Stimulated activated CD4-positive, alpha-beta T cell treated with anti-CD3 and anti-CD28 coated beads, TNF-alpha, amount 100 ng/mL, for 1 hour (primary cell): ENCODE data around the gene RNASE8.
"Not testable (repeated sequence)": the region's sequence is repeated elsewhere in the genome, so short reads cannot be mapped to it uniquely, and the experiment has no call there.

Source experiments
- DNase-seq, 3 donors: peaks; one replicate each; pipeline ENCODE4 v3.0.0-alpha.2; 2020; ENCODE audit warnings: low read depth in 3 of 3, low spot score in 1 of 3

Gene RNASE8, protein sequence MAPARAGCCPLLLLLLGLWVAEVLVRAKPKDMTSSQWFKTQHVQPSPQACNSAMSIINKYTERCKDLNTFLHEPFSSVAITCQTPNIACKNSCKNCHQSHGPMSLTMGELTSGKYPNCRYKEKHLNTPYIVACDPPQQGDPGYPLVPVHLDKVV

DNA sequence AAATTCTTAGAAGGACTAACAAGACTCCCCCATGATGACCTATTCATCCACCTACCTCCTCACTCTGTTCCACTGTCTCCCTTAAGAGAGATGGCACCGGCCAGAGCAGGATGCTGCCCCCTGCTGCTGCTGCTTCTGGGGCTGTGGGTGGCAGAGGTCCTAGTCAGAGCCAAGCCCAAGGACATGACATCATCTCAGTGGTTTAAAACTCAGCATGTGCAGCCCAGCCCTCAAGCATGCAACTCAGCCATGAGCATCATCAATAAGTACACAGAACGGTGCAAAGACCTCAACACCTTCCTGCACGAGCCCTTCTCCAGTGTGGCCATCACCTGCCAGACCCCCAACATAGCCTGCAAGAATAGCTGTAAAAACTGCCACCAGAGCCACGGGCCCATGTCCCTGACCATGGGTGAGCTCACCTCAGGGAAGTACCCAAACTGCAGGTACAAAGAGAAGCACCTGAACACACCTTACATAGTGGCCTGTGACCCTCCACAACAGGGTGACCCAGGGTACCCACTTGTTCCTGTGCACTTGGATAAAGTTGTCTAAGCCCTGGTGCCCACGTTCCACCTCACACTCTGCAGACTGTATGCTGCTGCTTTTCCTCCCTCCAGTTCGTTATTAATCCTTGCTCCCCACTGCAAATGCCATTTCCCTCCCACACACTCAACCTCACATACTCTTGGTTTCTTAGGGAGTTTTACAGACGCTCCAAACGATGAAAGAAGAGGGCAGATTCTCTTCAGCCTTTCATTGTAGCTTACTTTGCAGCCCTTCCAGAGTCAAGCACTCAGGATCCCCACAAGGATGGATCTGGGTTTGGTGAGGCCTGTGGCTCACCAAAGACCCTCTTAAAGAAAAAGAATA lies at the start of gene RNASE8:
Gene RNASE8, plus strand, starts transcription at position 20 of the 873 bp plus-strand sequence. Its CDS starts 71 bp downstream, at position 91.
- no peak for DNase-seq

DNA sequence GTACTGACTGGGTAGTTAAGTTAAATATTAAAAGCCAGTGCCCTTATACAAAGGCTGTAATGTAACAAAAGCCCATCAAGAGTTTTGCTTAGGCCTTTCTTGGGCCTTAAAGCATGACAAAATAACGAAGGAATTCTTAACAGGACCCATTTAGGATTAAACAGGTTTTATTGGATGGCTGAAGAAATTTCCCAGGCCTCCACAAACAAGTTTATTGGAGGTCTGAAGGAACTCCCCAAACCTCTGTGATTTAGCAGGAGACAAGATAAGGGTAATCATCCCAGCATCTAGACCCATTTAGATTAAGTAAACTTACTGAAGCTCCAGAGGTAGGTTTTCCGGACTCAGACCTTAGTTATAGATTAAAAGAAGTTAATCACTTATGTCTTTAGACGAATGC lies 47.9 kb upstream of the RNASE8 start:
- DNase-seq = not testable (repeated sequence)

DNA sequence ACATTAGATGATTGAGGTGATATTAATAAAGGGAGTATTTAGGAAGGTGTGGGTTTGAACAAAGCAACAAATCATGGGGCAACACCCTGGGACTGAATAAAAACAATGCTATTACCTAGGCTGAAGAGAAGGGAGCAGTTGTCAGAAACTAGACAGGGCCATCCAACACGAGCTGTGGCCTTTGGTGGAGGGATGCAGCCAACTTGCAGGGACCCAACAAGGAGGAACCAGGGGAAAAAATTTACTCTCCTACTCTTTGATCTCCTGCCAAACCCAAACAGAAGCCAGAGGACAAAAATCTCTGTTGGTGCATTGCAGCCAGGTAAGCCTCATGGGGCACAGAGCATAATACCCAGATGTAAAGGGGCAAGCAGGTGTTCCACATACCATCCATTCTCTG lies 46.5 kb upstream of the RNASE8 start:
- no peak for DNase-seq

DNA sequence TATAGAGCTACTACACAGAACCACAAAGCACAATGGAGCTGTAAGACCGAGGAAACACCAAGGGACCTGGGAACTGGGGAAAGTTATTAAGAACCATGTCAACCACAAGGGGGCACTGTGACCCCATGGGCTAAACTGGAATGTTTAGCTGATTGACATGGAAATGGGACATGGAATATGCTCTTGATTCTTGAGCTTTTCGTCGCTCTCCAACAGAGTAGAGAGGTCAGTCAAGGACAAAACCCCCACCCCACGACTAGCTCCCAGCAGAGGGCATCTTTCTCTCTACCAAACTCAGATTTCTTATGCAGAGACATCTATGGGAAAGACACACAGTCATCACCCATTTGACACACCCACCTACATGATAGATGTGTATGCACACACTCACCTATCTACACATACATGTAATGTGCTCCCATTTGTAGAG lies 42.8 kb upstream of the RNASE8 start:
- peak; percentile 59 to 70 (median 61) for DNase-seq

DNA sequence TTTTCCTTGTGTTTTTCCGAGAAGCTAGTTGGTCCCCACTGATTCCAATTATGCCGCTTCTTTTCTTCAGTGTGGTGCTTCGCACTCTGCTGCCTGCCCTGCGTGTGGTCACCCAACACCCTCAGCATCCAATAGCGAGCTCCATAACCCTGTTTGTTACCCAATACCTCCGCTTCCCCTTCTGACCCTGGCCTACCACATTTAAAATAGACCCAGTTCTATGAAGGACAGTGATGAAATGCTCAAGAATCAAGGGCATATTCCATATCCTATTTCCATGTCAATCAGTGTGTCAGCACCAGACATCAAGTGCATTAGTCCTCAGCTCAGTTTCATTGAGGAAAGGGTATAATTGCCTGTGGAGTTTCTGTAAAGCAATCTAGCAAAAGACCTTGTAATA lies 42.3 kb upstream of the RNASE8 start:
- no peak for DNase-seq

DNA sequence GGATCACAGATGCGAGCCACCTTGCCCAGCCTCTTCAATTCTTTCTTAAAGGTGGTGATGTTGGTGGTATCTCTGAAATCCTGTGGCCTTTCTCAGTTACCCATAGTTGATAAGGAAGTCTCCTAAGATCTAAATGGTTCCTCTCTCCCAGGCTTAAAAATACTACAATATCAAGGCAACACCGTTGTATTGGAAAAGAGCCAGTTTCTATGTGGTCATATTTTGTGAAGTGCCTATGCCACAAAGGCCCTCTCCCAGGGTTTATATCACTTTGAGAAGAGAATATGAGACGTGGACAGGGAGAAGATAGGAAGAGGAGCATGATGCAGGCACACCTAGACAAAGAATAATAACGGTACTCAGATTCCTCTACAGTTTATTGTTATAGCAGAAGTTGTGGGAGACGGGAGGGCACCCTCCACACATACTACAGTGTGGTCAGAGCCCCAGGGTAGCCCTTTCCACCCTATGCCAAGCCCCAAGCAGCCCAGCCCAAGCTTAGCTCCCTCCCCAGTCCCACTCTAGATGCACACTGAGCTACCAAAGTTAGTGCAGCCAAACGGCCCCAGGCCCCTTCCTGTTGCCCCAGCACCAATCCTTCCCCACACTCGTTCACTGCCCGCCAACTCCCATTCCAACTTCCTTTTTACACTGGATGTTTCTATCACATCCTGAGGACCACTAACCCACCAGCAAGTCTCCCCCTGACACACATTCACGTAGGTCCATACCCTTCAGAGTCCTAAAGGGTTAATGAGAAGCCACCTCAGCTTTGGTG lies 41.0 kb upstream of the RNASE8 start:
- DNase-seq = no peak

DNA sequence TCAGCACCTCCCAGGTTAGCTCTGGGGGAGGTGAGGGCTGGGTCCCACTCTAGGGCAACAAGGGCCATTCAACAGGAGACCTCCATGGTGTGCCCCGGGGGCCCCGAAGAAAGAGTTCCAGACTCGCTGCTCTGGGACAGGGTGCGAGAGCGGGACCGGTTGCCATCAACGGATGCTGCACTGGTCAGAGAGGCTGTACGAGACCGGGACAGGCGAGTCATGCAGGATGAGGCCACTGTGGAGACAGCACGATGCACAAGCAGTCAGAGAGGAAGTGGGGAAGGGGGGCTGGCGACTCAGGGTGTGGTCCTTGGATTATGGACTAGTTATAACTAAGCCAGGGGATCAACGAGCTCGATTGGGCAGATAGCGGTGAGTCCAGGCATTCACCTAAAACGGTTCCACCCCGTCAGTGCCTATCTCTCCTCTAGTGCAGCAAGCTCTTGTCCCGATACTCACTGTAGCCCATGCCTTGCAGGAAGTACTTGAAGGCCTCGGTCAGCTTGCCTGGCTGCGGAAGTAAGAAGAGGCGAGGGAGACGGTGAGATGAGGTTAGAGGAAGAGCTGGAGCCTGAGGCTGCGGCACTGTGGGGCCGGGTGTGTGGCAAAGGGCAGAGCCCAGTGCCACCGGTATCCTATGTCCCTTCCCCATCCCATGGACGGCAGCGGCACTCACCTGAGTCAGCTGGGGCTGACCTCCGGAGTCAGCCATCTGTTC lies 39.9 kb upstream of the RNASE8 start:
- DNase-seq = no peak

DNA sequence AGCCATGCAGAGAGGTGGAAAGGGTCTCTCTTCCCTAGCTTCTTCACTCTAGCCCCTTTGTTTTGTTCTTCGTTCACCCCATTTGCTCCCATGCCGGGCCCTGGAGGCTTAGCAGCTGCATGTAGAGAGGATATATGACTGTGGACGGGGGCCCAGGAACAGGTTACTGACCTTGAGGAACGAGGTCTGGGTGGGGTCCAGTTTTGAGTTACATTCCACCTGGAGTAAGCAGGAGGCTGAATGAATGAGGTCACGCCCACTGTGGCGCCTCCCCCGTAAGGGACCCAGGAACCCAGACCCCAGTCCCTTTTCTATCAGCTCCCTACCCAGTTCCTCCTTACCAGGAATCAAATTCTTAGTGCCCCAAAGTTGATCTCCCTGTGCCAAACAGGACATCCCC lies 39.3 kb upstream of the RNASE8 start:
- DNase-seq = no peak

DNA sequence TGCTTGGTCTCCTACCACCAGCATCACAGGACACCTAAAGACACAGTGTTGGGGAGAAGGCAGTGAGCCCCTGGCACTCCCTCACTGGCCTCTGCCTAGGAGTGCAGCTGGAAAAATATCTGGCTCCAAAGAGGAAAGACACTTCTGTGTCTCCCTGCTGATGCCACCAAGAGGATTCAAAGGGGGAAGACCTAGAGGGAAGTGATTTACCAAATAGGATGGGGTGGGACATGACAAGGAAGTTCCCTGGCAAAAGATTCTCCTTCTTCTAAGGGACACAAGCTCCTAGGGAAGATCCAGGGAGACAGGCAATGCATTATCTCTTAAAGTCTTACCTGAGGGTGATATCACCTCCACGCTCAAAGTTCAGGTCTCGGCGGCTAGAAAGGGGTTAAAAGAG lies 38.8 kb upstream of the RNASE8 start:
- no peak for DNase-seq

DNA sequence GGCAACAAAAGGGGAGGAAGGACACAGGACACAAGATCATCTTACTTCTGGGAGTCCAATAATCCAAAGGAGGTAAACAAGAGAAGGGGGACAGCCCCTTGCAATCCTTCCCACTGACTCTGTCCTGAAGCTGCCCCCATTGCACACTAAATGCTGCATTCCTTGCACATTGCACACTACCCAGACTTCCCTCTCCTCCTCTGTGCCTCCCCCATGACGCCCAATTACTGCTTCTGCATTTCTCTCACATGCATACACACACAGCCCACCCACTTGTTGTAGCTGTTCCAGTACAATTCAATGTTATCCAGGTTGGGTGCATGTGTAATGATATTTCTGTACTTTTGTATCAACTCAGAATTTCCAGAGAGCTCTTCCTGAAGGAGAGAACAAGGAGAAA lies 38.3 kb upstream of the RNASE8 start:
- DNase-seq = no peak

DNA sequence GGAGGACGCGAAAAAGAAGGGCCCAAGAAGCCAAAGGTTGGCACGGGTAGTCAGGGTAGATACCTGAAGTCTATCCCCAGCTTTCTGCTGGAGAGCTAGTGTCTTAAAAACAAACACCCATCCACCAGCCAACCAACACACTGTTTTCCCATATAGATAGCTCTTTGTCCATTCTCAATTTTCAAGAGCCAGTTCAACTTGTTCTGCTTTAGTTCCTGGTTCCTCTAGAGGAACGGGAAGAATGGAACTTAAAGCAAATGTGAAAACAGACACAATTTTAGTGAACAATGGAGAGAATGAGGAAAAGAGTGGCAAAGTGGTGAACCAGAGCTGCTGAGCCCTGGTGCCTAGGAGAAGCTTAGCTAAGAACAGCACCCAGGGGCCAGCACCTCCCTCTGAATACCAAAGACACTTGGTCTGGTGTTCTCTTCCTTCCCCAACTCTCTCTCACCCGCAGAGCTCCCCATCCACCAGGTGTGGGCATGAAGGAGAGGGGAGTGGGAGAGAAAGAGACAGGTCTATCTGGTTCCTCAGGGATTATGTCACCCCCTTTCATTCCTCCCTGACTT lies 36.6 kb upstream of the RNASE8 start:
- no peak for DNase-seq

DNA sequence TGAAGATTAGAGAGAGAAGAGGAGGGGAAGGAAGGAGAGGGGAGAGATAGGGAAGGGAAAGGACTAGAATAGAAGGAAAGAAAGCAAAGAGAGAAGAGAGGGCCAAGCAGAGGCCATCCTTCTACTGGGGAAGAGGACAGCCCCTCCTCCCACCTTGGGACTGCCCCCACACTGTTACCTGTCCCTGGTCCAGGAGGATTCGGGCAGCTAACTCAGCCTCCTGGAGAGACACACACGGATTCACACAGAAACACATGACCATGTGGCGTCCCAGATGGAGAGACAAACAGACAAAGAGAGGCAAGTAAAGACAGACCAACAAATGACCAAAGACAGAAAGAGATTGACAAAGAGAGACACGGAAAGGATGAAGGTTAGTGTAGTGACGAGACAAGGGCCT lies 34.9 kb upstream of the RNASE8 start:
- DNase-seq = no peak

DNA sequence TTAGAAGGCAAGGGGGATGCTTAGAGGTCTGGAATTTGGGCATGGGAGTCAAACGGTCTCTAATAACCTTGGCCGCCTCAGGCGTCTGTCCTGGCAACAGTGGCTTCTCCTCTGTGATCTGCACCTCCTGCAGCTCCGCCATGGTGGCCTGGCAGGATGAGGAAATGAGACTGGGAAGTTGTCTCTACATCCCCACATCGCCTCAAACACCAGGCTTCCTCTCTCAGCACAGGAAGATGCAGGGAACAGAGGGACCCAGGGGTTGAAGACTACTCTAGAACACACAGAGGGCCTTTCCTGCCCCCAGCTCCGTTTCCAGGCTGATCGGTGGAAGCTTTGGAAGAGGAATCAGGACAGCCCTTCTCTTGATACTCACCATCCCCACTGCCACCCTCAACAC lies 34.4 kb upstream of the RNASE8 start:
- DNase-seq = no peak

DNA sequence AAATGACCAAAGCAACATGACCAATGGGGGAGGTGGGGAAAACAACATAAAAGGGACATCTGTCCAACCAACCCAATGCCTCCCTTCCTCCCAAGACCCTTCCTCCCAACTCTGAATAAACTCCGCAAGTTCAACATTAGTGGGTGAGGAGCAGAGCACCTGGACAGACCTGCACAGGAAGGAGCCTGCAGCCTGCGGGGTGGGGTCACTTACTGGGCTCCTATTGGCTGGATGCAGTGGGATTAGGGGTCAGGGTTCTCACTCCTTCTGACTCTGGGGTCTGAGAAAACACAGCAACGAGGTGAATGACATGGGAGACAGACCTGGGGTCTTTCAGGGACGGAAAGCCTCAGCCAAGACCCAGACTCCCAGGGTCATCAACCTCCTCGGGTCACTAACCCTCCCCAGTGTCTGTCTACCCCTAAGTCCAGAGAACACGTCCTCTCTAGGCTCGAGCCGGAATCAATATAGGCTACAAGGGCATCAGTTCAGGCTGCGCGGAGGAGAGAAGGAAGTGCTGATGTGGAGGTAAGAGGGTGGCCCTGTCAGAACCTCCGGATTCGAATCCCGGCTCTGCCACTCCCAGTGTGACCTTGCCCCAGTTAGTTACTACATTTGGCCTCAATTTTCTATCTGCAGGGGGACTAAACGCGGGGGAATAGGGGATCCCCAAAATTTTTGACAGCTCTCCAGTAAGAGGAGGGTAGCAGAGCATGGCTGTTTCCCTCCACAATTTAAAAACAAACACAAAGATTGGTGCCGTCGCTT lies 33.6 kb upstream of the RNASE8 start:
- DNase-seq = no peak

DNA sequence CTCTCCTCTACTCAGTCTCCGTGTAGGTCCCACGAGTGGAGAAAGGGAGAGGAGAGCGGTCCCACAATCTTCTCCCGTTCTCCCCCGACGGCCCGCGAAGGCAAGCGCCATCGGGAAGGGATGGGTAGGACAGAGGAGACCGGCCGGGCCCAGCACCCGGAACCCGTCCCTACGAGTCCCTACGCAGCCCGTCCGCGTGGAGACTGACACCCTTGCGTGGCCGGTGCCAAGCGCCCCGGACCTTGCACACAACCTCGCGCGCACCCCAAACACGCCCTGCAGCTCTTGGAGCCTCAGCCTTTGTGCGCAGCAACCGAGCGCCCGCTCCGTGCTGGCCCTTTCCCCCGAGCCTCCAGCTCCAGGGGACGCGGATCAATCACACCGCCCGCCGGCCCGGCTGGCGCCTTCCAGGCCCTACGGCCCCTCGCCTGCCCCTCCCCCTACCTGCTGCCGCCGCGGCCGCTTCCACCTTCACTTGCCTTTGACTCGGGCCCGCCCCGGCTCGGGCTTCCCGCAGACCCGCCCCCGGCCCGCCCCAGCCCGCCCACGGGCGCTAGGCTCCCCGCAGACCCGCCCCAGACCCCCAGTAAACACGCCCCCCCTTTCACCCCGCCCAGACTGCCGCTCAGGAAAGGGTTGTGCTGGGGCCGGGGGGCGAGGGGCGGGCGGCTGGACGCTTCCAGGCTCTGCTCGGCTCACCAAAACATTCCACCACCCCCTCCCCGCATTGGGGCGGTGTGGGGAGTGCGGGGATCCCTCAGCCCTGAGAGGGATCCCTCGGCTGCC lies 32.8 kb upstream of the RNASE8 start, which contains the start of gene NDRG2:
Gene NDRG2, minus strand, starts transcription at position 477 of the 786 bp plus-strand sequence. CDS start 1,746 bp downstream, outside the sequence.
- DNase-seq = peak; percentile 42 to 55 (median 51)

DNA sequence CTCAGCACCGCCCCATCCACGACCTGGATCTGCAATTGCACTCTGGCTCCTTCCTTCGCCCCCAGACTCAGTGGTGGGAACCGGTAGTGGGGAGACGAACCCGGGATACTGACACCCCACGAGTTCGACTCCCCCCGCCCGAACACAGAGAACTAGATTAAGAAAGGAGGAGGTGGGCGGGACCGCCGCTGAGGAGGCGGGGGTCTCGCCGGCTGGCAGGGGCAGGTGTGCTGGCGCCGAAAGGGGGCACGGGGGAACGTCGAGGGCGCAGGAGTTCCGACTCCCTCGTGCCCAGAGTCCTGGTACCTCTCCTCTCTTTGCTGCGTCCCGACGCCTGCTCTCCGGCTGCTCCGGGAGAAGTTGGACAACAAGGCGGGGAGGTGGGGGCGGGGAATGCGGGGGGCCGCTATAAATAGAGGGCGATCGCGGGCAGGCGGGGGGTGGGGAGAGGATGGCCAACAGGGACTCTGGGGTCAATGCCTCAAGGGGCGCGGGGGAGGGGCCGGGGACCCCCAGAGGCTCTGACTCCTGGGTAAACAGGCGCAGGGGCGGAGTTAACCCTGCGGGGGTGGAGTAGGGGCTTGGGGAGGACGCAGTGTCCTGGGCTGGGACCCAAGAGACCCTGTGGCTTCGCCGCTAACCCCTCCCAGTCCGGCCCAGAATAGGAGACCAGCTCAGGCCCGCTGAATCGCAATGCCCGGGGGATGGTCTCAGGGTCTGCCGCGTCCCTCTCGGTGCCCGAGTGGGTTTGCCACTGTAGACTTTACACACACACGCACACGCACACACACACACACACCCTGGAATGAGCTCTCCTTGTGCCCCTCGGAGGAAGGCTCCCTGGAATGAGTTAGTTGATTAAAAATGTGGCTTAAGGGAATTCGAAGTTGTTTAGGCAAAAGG lies 32.0 kb upstream of the RNASE8 start:
- no peak for DNase-seq

DNA sequence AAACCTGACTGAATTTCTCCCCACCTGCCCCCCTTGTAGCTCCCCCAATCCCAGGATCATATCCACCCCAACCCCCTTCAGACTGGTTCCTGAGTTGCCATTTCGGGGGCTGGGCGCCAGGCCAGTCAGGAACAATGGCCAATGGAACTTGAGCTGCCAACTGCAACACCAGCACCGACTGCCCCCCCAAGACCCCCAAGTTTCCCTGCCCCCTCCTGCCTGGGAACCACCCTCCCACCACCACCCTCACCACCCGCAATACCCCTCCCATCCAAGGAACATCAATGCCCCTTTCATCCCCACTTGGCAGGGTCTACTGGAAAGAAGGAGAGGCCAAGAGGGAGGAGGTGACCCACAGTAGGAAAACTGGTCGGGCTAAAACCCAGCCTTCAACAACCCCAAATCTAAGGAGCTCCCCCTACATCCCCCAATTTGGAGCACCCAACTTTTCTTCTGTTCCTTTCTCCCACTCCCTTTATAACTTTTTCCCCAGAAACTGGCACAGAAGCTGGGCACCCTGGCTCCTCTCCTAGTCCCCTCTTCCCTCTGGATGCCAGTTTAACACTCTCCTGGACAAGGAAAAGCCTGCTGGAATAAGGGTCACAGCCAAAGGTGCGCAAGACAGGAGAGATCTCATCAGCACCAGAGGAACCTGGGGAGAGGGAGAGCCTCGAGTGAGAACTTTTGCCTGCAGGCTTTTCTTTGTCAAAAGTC lies 31.2 kb upstream of the RNASE8 start:
- DNase-seq = no peak

DNA sequence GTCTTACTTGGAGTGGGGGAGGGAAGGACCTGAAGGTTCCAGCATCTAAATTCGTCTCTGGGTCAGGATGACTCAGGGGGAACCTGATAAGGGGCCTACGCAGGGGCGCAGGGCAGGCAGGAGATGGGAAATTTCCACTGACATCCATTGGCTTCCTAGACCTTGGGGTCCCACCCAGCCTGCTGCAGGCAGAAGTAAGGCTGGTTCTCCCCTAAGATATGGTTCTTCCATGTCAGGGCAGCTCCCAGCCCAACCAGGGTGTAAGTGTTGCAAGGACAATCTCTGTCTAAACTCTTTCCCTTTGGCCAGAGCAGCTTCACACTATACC lies 30.7 kb upstream of the RNASE8 start:
- no peak for DNase-seq
